MM.1S (cell line): ENCODE results near the gene MARCHF9.

Experiments
- CTCF ChIP-seq: fragments of 300-600 bp; sonication (generic); IDR thresholded peaks from 2 replicates; pipeline ENCODE4 v1.5.1; 2016; ENCODE audit warnings: antibody characterized with exemption, low read length, mixed read lengths
- EZH2 ChIP-seq: fragments of 300-600 bp; sonication (generic); optimal IDR thresholded peaks from 2 replicates; pipeline ENCODE3; 2017; ENCODE audit warnings: low read depth, mild to moderate bottlenecking, antibody characterized with exemption, low read length, mixed read lengths
- EZH2phosphoT487 ChIP-seq: fragments of 300-600 bp; sonication (generic); IDR thresholded peaks from 2 replicates; pipeline ENCODE4 v1.6.1; 2018; ENCODE audit warnings: antibody characterized with exemption, low read length

GRCh38 chr12:57783466-57783801, 28.5 kb downstream of the MARCHF9 start:
- no peak for TF ChIP-seq EZH2phosphoT487
- no peak for TF ChIP-seq CTCF
- no peak for TF ChIP-seq EZH2
